ENCODE data around the gene ZNF488.

ZNF488 gene, protein sequence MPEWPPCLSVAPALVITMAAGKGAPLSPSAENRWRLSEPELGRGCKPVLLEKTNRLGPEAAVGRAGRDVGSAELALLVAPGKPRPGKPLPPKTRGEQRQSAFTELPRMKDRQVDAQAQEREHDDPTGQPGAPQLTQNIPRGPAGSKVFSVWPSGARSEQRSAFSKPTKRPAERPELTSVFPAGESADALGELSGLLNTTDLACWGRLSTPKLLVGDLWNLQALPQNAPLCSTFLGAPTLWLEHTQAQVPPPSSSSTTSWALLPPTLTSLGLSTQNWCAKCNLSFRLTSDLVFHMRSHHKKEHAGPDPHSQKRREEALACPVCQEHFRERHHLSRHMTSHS

DNA sequence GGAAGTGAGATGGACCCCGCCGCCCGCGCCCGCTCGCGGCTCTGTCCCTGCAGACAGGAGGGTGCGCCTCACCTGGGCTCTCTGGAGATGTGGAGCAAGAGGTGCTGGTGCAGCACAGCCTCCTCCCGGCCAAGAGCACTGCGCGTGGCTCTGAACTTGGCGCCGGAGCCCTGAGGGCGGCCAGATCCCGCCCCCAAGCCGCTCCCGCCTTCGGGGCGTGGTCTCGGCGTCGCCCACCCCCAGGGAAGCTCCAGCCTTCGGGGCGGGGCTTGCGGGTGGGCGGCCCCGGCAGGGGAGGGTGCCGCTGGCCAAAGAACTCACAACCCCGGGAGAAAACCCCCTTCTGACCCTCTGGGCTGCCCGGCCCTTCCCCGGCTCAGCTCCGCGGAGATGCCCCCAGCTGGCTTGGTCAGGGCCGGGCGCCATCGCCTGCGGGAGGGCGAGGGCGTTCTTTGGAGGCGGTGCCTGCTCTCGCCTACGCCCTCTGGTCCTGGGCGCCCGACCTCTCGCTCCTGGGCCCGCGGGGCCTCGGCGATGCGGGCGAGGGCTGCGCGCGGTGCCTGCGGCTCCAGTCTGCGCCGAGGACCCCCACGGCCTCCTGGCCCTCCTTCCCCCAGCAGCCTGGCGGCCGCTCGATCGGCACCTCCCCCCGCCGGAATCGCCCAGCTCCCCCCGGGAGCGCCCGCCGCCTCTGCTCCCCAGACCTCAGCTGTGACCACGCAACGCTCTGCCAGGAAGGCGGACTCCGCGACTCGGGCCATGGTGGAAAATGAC lies at the start of gene ZNF488:
TSS of gene ZNF488 (minus strand) at position 146 of the 774 bp plus-strand sequence. CDS start 15,464 bp downstream, outside the sequence.
- H3K4me3 ChIP-seq (ENCODE audit: low read depth, low read length): peak within 1 kb of the TSS; percentile 76
- TF ChIP-seq, protein P1, sequence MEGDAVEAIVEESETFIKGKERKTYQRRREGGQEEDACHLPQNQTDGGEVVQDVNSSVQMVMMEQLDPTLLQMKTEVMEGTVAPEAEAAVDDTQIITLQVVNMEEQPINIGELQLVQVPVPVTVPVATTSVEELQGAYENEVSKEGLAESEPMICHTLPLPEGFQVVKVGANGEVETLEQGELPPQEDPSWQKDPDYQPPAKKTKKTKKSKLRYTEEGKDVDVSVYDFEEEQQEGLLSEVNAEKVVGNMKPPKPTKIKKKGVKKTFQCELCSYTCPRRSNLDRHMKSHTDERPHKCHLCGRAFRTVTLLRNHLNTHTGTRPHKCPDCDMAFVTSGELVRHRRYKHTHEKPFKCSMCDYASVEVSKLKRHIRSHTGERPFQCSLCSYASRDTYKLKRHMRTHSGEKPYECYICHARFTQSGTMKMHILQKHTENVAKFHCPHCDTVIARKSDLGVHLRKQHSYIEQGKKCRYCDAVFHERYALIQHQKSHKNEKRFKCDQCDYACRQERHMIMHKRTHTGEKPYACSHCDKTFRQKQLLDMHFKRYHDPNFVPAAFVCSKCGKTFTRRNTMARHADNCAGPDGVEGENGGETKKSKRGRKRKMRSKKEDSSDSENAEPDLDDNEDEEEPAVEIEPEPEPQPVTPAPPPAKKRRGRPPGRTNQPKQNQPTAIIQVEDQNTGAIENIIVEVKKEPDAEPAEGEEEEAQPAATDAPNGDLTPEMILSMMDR (IDR thresholded peaks at IDR 0.05; ENCODE audit: low read depth, low read length): no peak

DNA sequence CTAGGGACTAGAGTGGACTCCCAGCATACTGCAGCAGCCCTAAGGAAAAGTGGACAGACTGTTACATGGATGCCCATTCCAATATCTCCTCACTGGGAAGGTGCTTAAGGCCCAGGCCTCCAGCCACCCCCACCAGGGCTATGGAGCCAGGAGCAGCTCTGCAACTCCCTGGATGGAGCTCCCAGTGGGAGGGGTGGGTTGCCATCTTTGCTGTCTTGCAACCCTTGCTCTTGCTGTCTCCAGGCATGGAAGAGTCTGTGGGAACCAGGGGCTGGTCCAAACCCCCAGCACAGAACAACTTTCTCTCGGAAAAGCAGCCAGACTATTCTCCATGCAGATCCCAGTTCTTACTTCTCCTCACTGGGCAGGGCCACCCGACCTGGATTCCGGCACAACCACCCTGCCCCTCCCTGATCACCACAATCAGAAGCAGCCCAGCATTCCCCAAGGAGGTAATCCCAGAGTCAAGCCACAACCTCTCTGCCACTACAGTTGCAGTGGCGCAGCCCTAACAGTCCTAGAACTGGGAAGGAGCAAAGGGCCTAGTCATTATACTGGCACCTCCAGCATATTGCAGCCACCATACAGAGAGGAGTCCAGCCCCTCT lies 41.8 kb upstream of the ZNF488 start:
- TF ChIP-seq, protein P1 (IDR thresholded peaks at IDR 0.05; ENCODE audit: low read depth, low read length): no peak
- no peak overlapping the region for H3K4me3 ChIP-seq (ENCODE audit: low read depth, low read length)

DNA sequence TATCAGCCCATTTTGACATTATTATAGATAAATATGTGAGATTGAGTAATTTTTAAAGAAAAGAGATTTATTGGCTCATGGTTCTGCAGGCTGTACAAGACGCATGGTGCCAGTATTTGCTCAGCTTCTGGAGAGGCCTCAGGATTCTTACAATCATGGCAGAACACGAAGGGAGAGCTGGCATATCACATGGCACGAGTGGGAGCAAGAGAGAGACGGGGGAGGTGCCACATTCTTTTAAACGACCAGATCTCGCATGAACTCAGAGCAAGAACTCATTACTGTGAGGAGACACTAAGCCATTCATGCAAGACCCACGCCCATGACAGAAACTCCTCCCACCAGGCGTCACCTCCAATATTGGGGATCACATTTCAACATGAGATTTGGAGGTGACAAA lies 40.1 kb upstream of the ZNF488 start:
- TF ChIP-seq, protein P1 (IDR thresholded peaks at IDR 0.05; ENCODE audit: low read depth, low read length): no peak

DNA sequence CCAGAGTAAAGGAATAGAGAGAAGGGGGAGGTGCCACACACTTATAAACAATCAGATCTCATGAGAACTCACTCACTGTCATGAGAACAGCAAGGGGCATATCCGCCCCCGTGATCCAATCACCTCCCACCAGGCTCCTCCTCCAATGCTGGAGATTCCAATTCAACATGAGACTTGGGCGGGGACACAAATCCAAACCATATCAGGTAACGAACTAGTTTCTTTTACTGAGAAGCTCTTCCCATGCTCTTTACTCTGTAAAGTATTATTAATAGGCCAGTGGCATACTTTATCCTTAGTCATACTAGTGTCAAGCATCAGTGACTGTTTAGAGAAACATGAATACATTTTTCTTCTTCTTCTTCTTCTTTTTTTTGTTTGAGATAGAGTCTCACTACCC lies 39.4 kb upstream of the ZNF488 start:
- H3K4me3 ChIP-seq (ENCODE audit: low read depth, low read length): no peak overlapping the region
- TF ChIP-seq, protein P1 (IDR thresholded peaks at IDR 0.05; ENCODE audit: low read depth, low read length): no peak

More for the DNA sequence above, 40.1 kb upstream of the ZNF488 start:
- H3K4me3 ChIP-seq (ENCODE audit: low read depth, low read length): no peak overlapping the region

DNA sequence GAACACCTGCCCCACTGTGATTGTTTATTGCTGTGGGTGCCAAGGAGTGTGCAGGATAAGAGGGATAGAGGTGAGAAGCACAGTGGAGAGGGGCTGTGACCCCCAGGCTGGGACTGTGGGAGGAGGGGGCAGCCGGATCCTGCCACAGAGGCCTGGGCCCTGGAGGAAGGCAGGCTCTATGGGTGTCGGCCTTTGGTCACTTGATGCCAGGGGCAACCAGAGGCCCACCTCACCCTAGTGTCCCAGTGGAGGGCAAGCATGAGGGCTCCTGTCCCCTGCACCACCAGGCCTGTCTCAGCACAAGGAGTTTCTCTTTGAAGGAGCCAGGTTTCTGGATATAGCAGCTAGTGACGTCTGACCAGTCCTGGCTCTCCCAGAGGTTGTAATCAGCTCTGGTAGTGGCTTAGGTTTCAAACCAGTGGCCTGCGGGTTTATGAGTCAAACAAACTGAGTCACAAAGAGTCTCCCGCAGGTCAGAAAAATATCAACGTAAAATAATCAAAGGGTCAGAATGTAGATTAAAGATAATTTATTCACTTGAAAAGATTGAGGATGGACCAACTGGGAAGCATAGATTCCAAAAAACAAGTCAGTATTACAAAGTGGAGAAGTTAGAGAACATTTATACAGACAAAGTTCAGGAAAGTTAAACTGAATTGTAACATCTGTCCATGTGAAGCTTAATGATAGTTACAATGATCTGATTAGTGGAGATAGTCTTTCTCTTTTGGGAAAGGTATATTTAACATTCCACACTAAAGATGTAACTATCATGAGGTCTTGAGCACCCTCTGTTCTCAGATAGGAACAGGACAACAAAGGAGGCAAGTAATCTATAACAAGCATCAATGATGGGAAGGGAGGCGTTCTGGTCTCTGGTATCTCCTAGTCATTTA lies 37.2 kb upstream of the ZNF488 start:
- H3K4me3 ChIP-seq (ENCODE audit: low read depth, low read length): no peak overlapping the region
- TF ChIP-seq, protein P1 (IDR thresholded peaks at IDR 0.05; ENCODE audit: low read depth, low read length): no peak

DNA sequence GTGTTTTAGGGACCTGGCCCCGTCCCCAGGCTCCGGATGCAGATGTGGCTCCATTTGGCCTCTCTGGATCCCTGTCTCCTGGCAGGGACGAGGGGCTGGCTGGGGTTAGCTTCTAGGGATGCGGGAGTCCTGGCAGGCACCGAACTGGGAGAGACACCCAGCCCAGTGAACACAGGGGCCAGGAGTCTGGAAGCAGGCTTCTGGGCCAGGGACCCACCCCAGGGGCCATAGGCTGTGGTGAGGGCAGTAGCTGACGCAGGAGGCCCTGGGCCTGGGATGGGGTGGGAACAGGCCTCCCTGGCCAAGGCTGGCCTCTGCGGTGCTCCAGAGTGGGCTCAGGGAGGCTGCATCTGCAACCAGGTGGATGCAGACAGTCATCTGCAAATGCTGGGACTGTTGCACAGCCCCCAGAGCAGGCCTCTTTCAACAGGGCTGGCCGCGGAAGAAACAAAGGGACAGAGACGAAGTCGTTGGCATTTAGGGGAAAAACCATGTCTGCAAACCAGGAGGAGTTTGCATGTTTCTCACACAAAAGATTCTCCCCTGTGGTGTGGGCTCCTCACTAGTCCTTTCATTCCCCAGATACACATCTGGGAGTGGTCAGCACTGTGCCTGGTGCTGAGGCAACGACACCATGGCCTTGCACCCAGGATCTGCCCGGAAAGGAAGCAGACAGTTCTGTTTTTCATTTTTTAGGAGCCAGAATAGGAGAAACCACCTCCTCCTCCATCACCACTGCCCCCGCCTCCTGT lies 36.4 kb upstream of the ZNF488 start:
- TF ChIP-seq, protein P1 (IDR thresholded peaks at IDR 0.05; ENCODE audit: low read depth, low read length): no peak
- no peak overlapping the region for H3K4me3 ChIP-seq (ENCODE audit: low read depth, low read length)
